D341Med (cell line): ENCODE measurements around the gene UBL3.

Experiments used
- DNase-seq: peaks from one replicate; pipeline ENCODE4 v3.0.0; 2012; ENCODE audit warnings: low spot score

UBL3 gene

GRCh38 chr13:29850213-29850898, at the start of gene UBL3:
UBL3 (minus strand) TSS chr13:29850617; CDS start chr13:29849538, 1,079 bp downstream.
- DNase-seq, result peak; percentile 96

DNA sequence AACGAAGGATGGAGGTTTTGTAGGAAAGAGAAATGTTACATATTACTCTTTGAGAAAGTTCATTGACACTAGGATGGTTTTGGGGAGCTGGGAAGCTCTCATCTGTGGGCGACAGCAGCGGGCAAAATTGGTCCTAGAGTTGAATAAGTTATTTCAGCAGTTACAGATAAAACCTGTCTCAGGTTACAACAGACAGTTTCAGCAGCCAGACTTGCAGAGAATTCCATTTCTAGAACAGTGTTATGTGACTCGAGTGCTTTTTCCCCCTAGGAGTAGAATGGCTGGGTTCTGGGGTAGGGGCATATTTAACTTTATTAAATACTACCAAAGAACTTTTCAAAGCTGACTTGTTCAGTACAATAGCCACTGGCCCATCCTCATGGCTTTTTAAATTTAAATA, 46.7 kb upstream of the UBL3 start:
- no peak for DNase-seq

DNA sequence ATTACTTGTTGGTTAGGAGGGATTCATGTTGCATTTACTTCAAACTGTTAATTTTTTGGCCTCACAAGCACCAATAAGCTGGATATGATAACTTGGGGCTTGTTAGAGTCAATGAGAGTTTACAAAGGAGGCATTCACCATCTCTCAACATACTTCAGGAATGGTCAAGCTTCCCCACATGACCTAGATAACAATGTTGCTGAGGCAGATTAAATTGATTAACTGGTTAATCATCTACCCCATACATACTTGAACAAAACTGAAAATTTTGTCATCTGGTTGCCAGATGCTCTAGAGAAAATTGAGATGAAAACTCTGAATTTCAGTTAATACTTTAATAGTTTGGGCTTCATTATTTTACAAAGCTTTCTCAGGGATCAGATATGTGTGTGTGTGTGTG, 43.0 kb upstream of the UBL3 start:
- DNase-seq, result no peak

DNA sequence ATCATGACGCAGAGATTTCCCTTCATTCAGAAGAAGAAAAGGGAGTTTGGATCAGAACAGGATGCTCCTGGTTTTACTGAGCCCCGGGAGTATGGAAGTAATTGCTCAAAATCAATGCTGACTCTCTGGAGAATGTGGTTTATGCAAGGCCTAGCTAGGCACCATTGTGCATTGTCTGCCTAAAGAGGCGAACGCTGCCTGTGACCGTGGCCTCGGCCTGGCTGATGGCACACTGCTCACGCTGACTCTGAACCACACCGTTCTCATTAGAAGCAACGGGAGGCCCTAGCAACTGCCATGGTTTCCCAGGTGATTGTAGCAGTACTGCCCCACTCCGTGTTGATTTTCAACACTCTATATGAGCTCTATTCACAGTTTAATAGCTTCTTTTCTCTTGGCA, 41.7 kb upstream of the UBL3 start:
- DNase-seq, result no peak

DNA sequence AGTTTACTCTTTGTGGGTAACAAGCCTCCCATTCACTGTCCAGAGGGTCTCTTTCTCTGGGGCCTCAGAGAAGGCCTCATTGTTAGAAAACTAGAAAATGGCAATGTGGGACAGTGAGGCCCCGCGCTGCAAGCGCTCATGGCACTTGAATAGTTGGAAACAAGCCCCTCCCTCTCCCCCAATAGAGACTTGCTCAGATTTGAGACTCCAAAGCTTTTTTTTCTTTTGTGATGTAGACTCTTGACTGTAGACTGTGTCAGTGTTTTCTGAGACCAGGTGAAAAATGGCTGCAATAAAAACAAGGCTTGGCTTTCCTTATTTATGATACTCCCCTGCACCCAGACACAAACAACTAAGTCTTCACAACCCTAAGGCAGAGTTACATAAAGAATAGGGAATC, 38.7 kb upstream of the UBL3 start:
- DNase-seq, result no peak

DNA sequence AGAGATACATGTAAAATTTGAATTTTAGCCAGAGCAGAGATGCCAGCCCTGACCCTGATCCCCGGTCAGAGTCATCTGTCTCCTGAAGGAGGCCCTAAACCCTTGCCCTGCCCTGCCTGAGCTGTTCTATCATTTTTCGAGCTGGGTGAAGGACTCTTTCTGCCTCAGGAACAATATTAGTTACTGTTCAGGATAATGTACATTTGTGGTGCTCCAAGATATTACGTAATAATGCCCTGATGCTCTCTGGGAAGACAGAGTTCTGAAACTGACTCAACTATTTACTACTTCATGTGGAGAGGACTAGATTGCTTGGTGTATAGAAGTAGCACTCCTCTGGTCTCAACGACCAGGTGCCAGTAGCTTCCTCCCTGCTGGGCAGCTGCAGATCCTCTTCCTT, 37.9 kb upstream of the UBL3 start:
- DNase-seq, result no peak

GRCh38 chr13:29887686-29888085, 37.3 kb upstream of the UBL3 start:
- no peak for DNase-seq

GRCh38 chr13:29887030-29887557, 36.7 kb upstream of the UBL3 start:
- no peak for DNase-seq

DNA sequence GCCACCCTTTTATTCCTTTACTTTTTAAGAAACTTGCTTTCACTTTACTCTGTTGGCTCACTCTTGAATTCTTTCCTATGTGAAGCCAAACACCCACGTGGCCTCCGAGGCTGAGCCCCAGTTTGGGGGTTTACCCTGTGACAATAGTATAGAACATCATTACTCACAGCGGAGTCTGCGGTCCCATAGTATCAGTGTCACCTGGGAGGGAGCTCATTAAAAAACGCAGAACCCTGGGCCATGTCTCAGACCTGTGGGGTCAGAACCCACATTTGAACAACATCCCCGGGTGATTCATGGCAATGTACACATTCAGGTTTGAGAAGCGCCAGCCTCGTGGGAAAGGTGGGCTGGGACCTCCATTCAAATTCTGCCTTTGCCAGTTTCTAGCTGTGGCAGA, 36.0 kb upstream of the UBL3 start:
- DNase-seq, result no peak

- DNase-seq, result no peak
Observed at GRCh38 chr13:29885989-29886388, 35.6 kb upstream of the UBL3 start.

GRCh38 chr13:29884671-29885430, 34.4 kb upstream of the UBL3 start:
- DNase-seq, result no peak

- DNase-seq, result no peak
Observed at GRCh38 chr13:29883941-29884518, 33.6 kb upstream of the UBL3 start.

DNA sequence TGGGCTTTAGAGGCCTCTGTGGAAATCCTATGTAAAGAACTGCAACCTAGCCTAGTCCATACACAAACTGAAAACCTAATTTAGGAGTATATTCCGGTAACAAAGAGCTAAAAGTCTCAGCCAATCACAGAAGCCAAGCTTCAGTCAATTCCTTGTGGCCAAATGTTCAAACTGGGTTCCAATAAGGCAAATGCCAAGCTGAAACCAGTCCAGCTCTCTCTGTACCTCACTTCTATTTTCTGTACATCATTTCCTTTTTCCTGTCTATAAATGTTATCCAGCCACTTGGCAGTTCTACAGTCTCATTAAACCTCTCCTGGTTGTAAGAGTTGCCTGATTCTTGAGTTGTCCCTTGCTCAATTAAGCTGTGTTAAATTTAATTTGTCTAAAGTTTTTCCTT, 31.7 kb upstream of the UBL3 start:
- DNase-seq, result no peak

GRCh38 chr13:29878101-29878500, 27.7 kb upstream of the UBL3 start:
- no peak for DNase-seq

- no peak for DNase-seq
Observed at GRCh38 chr13:29877456-29878078, 27.1 kb upstream of the UBL3 start.

GRCh38 chr13:29875646-29876045, 25.2 kb upstream of the UBL3 start:
- no peak for DNase-seq

GRCh38 chr13:29868581-29868980, 18.2 kb upstream of the UBL3 start:
- no peak for DNase-seq

- no peak for DNase-seq
Observed at GRCh38 chr13:29865934-29866333, 15.5 kb upstream of the UBL3 start.

- DNase-seq, result no peak
Observed at GRCh38 chr13:29861694-29862110, 11.3 kb upstream of the UBL3 start.

DNA sequence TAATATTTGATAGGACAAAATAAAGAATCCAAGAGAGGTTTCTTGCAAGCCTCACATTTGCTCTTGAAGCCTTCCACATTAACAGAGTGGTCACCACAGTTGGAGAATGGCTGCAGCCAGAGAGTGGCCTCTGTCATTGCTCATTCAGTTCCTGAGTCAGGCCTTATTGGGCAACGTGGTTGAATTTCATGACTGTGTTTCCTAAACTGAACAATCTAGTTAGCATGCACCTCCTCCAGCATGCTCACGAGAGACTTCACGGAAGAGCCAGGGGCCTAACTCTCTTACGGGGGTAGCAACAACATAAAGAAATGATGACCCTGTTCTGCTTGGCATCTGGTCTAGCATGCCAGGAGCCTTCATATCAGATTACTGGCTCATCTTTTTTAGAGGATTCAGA, 9.6 kb upstream of the UBL3 start:
- no peak for DNase-seq

- no peak for DNase-seq
Observed at GRCh38 chr13:29858667-29859066, 8.2 kb upstream of the UBL3 start.

- no peak for DNase-seq
Observed at GRCh38 chr13:29858231-29858630, 7.8 kb upstream of the UBL3 start.

DNA sequence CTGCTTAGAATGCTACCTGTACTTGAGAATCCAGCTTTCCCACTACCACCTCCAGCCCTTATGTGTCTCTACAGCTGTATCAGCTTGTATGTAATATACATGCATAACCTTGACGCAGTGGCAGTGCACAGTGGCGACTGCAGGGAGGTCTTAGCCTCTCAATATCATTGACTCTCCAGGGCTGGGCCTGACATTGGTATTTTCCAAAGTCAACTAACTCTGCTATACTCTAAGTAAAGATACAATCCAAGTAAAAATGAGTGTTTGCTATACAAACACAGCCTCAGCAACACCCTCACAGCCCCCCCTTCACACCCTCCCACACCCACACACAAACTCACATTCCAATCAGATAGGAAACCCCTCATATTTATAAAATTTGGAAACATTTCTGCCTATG, 6.7 kb upstream of the UBL3 start:
- no peak for DNase-seq
